ENCODE data around the gene SCD.

GRCh38 chr10:100347568-100348195 lies 649 bp downstream of the SCD start:
- TF ChIP-seq CTCF (conservative IDR thresholded peaks at IDR 0.05 in 1 of 2, IDR thresholded peaks at IDR 0.05 in 1 of 2; ENCODE audit: extremely low read depth in 1 of 2, insufficient read depth in 1 of 2, low read depth in 1 of 2, low read length in 2 of 2) (no peak), EZH2 (IDR thresholded peaks at IDR 0.05; ENCODE audit: borderline replicate concordance, low read length) (no peak)
